T-cell (primary cell): ENCODE measurements around the gene SOWAHA. TPM values are rescaled to one million over a fixed set of nuclear protein-coding genes. Genes with fewer than 3 reads are reported as not detected.

Source experiments
- ATAC-seq, 4 experiments: fragments of 200-7000 bp in 3 of 4; fragments of 150-1000 bp in 1 of 4; cut with Tn5 transposase; replicated peaks in 1 of 4; 1 replicate in 3 of 4; 2 replicates in 1 of 4; pipeline ENCODE4 v1.10.0; 2021; ENCODE audit warnings: moderate library complexity in 3 of 4, mild to moderate bottlenecking in 2 of 4, moderate number of reproducible peaks in 1 of 4
- CTCF ChIA-PET, 2 donors: fragments of 300-600 bp; sonication (Branson Sonifier 250); formaldehyde crosslinking; loops; one replicate each; lab custom pipeline; 2022; ENCODE audit warnings: antibody characterized with exemption in 2 of 2; lab: Charles Lee
- POLR2A ChIA-PET, 2 donors: fragments of 300-600 bp; sonication (Branson Sonifier 250); formaldehyde crosslinking; loops; one replicate each; lab custom pipeline; 2022; ENCODE audit warnings: antibody characterized with exemption in 2 of 2; lab: Charles Lee
- DNase-seq, 35 experiments: peaks; one replicate each; pipeline versions ENCODE4 v3.0.0 to v3.0.0-alpha.2; 2013 to 2023
- H3K27ac ChIP-seq: one replicate; pipeline ENCODE4 v1.5.1; 2013; ENCODE audit warnings: low read length
- H3K27me3 ChIP-seq, 2 experiments: replicated peaks in 1 of 2; 1 replicate in 1 of 2; 2 replicates in 1 of 2; pipeline versions ENCODE4 v1.6.1 to v1.7.0; 2013; ENCODE audit warnings: low read length in 1 of 2, mixed read lengths in 1 of 2; ENCODE audit not compliant: control insufficient read depth in 2 of 2, insufficient read depth in 2 of 2; ENCODE audit errors: extremely low read depth in 1 of 2
- H3K36me3 ChIP-seq, 2 donors: 1 replicate in 1 of 2; 2 replicates in 1 of 2; pipeline versions ENCODE4 v1.6.1 to v1.7.0; 2013; ENCODE audit warnings: low read length in 1 of 2; ENCODE audit not compliant: control insufficient read depth in 2 of 2, insufficient read depth in 1 of 2; ENCODE audit errors: extremely low read depth in 1 of 2
- H3K4me1 ChIP-seq, 2 experiments: 1 replicate in 1 of 2; 2 replicates in 1 of 2; pipeline versions ENCODE4 v1.6.1 to v1.7.0; 2013; ENCODE audit warnings: low read length in 2 of 2, mixed read lengths in 1 of 2; ENCODE audit not compliant: insufficient read depth in 2 of 2, control insufficient read depth in 1 of 2; ENCODE audit errors: extremely low read depth in 1 of 2
- H3K4me3 ChIP-seq, 2 donors: 1 replicate in 1 of 2; 2 replicates in 1 of 2; pipeline versions ENCODE4 v1.5.1 to v1.7.0; 2013; ENCODE audit warnings: mild to moderate bottlenecking in 2 of 2, low read length in 1 of 2, moderate library complexity in 1 of 2; ENCODE audit not compliant: control insufficient read depth in 1 of 2; ENCODE audit errors: extremely low read depth in 1 of 2
- H3K9me3 ChIP-seq: 2 replicates; pipeline ENCODE4 v1.7.0; 2013
- H3K27ac Mint-ChIP-seq, 2 donors: one replicate each; pipeline ENCODE4 v1.8.0; 2020 to 2021; ENCODE audit warnings: mild to moderate bottlenecking in 2 of 2, mixed read lengths in 2 of 2
- H3K27me3 Mint-ChIP-seq, 2 donors: one replicate each; pipeline ENCODE4 v1.8.0; 2021 to 2022; ENCODE audit warnings: mixed read lengths in 2 of 2
- H3K36me3 Mint-ChIP-seq: one replicate; pipeline ENCODE4 v1.8.0; 2021; ENCODE audit warnings: mixed read lengths
- H3K4me1 Mint-ChIP-seq, 3 donors: one replicate each; pipeline ENCODE4 v1.8.0; 2020 to 2022; ENCODE audit warnings: mixed read lengths in 3 of 3, mild to moderate bottlenecking in 1 of 3
- H3K4me3 Mint-ChIP-seq, 3 donors: one replicate each; pipeline ENCODE4 v1.8.0; 2020 to 2022; ENCODE audit warnings: mild to moderate bottlenecking in 3 of 3, mixed read lengths in 3 of 3, moderate library complexity in 3 of 3
- H3K9me3 Mint-ChIP-seq, 3 donors: one replicate each; pipeline ENCODE4 v1.8.0; 2020 to 2022; ENCODE audit warnings: mixed read lengths in 3 of 3
- WGBS: methylation state at CpG from one replicate; pipeline ENCODE4 v1.1.5; 2013; ENCODE audit warnings: missing lambda C conversion rate; ENCODE audit not compliant: insufficient coverage; 5-methylcytosine and 5-hydroxymethylcytosine counted together
- total RNA-seq, 35 experiments: library from RNA in 6 of 35; stranded (reverse) in 6 of 35; fragments of 120-200 nt in 1 of 35; gene quantifications; one replicate each; pipeline versions ENCODE4 v1.2.1 to v1.2.4 and lab custom pipeline; 2013 to 2026

Gene SOWAHA
- total RNA-seq, 5 donors from 2014 or later (not counting 1 experiment from before 2014, with no cell fraction given): not detected

GRCh38 chr5:132766806-132767055 is 46.4 kb upstream of the SOWAHA start:
- ATAC-seq (no peak), DNase-seq (no peak)
- no peaks in the 10 kb centered on the region for H3K36me3 ChIP-seq
- Mint-ChIP-seq H3K36me3 (peaks cover 4% of the 10 kb centered on the region), H3K27me3 (no peaks in the 10 kb centered on the region), H3K4me1 (no peaks in the 10 kb centered on the region), H3K4me3 (no peak overlapping the region), H3K9me3 (no peaks in the 10 kb centered on the region), H3K27ac (no peak overlapping the region)
- no peaks in the 10 kb centered on the region for H3K27me3 ChIP-seq
- WGBS: 86% methylated on average over 1 of the region's 1 CpG
- H3K4me3 ChIP-seq: no peak overlapping the region
- CTCF ChIA-PET: interaction anchor here in 1 of 2 donors (0.6 kb wide), 1 partner anchor 317 kb away, joined by 3 read pairs; no protein-coding TSS in a partner anchor
- no peak overlapping the region for H3K27ac ChIP-seq
- no peaks in the 10 kb centered on the region for H3K9me3 ChIP-seq
- no peaks in the 10 kb centered on the region for H3K4me1 ChIP-seq
- POLR2A ChIA-PET: no interaction called here

- H3K4me3 ChIP-seq: no peak overlapping the region
- Mint-ChIP-seq H3K27ac (no peak overlapping the region), H3K4me3 (no peak overlapping the region), H3K36me3 (peaks cover 4% of the 10 kb centered on the region), H3K27me3 (no peaks in the 10 kb centered on the region), H3K9me3 (no peaks in the 10 kb centered on the region), H3K4me1 (no peaks in the 10 kb centered on the region)
- DNase-seq: no peak
- H3K4me1 ChIP-seq: no peaks in the 10 kb centered on the region
- ChIA-PET POLR2A (interaction anchor here in 1 of 2 donors (0.6 kb wide), 1 partner anchor 633 kb away, joined by 4 read pairs; no protein-coding TSS in a partner anchor), CTCF (interaction anchor here in 1 of 2 donors (0.6 kb wide), 1 partner anchor 318 kb away, joined by 3 read pairs; no protein-coding TSS in a partner anchor)
- no peak for ATAC-seq
- no peaks in the 10 kb centered on the region for H3K9me3 ChIP-seq
- 76% methylated on average over 2 of the region's 2 CpGs for WGBS
- no peaks in the 10 kb centered on the region for H3K36me3 ChIP-seq
- H3K27me3 ChIP-seq: no peaks in the 10 kb centered on the region
- no peak overlapping the region for H3K27ac ChIP-seq
These were observed 46.0 kb upstream of the SOWAHA start for GRCh38 chr5:132767150-132767549.

GRCh38 chr5:132768485-132768868 is 44.6 kb upstream of the SOWAHA start:
- 96% methylated on average over 3 of the region's 3 CpGs for WGBS
- Mint-ChIP-seq H3K4me1 (no peaks in the 10 kb centered on the region), H3K27me3 (no peaks in the 10 kb centered on the region), H3K4me3 (no peak overlapping the region), H3K36me3 (no peaks in the 10 kb centered on the region), H3K9me3 (no peaks in the 10 kb centered on the region), H3K27ac (no peak overlapping the region)
- Histone ChIP-seq H3K27me3 (no peaks in the 10 kb centered on the region), H3K27ac (no peak overlapping the region), H3K4me1 (no peaks in the 10 kb centered on the region), H3K36me3 (no peaks in the 10 kb centered on the region), H3K9me3 (no peaks in the 10 kb centered on the region), H3K4me3 (no peak overlapping the region)
- ATAC-seq: no peak
- POLR2A ChIA-PET: no interaction called here
- CTCF ChIA-PET: no interaction called here
- DNase-seq: no peak

GRCh38 chr5:132770476-132771159 is 42.5 kb upstream of the SOWAHA start:
- peaks cover 0 to 4% (median 3%) of the 10 kb centered on the region in 3 donors for H3K4me1 Mint-ChIP-seq

GRCh38 chr5:132771503-132771998 is 41.6 kb upstream of the SOWAHA start:
- peaks cover 0 to 6% of the 10 kb centered on the region in 2 experiments for H3K4me1 ChIP-seq
- 90% methylated on average over 4 of the region's 8 CpGs for WGBS
- DNase-seq (peak in 1 of 35 experiments; percentile 5), ATAC-seq (no peak)
- no peaks in the 10 kb centered on the region for H3K36me3 ChIP-seq
- H3K27ac ChIP-seq: no peak overlapping the region
- no peaks in the 10 kb centered on the region for H3K9me3 ChIP-seq
- peaks cover 0 to 12% (median 6%) of the 10 kb centered on the region in 3 donors for H3K4me1 Mint-ChIP-seq
- H3K36me3 Mint-ChIP-seq: no peaks in the 10 kb centered on the region
- no peaks in the 10 kb centered on the region for H3K9me3 Mint-ChIP-seq
- H3K27ac Mint-ChIP-seq: no peak overlapping the region
- no peak overlapping the region for H3K4me3 Mint-ChIP-seq
- peaks cover 0 to 7% of the 10 kb centered on the region in 2 experiments for H3K27me3 ChIP-seq
- CTCF ChIA-PET: no interaction called here
- no peaks in the 10 kb centered on the region for H3K27me3 Mint-ChIP-seq
- no peak overlapping the region for H3K4me3 ChIP-seq
- POLR2A ChIA-PET: no interaction called here

More at GRCh38 chr5:132770476-132771159, 42.5 kb upstream of the SOWAHA start:
- H3K9me3 ChIP-seq: no peaks in the 10 kb centered on the region
- no peaks in the 10 kb centered on the region for H3K27me3 ChIP-seq
- Mint-ChIP-seq H3K9me3 (no peaks in the 10 kb centered on the region), H3K36me3 (no peaks in the 10 kb centered on the region), H3K27me3 (no peaks in the 10 kb centered on the region), H3K27ac (no peak overlapping the region), H3K4me3 (no peak overlapping the region)
- no peaks in the 10 kb centered on the region for H3K4me1 ChIP-seq
- ATAC-seq (no peak), DNase-seq (peak in 1 of 35 experiments; percentile 4)
- ChIA-PET CTCF (no interaction called here), POLR2A (no interaction called here)
- no peaks in the 10 kb centered on the region for H3K36me3 ChIP-seq
- H3K4me3 ChIP-seq: no peak overlapping the region
- H3K27ac ChIP-seq: no peak overlapping the region
- WGBS: 90% methylated on average over 6 of the region's 8 CpGs

GRCh38 chr5:132772291-132773070 is 40.6 kb upstream of the SOWAHA start:
- Mint-ChIP-seq H3K36me3 (no peaks in the 10 kb centered on the region), H3K4me3 (no peak overlapping the region), H3K4me1 (peaks cover 0 to 12% (median 6%) of the 10 kb centered on the region in 3 donors), H3K27ac (no peak overlapping the region), H3K9me3 (no peaks in the 10 kb centered on the region), H3K27me3 (no peaks in the 10 kb centered on the region)
- H3K27me3 ChIP-seq: peaks cover 0 to 11% of the 10 kb centered on the region in 2 experiments
- WGBS: 92% methylated on average over 3 of the region's 8 CpGs
- DNase-seq (peak in 1 of 35 experiments; percentile 4), ATAC-seq (no peak)
- no peak overlapping the region for H3K4me3 ChIP-seq
- ChIA-PET POLR2A (no interaction called here), CTCF (no interaction called here)
- H3K27ac ChIP-seq: no peak overlapping the region
- H3K9me3 ChIP-seq: no peaks in the 10 kb centered on the region
- H3K4me1 ChIP-seq: peaks cover 0 to 10% of the 10 kb centered on the region in 2 experiments
- no peaks in the 10 kb centered on the region for H3K36me3 ChIP-seq
